ENCODE data around the gene IRF7. TPM values are rescaled to one million over a fixed set of nuclear protein-coding genes. Genes with fewer than 3 reads are reported as not detected.

Gene IRF7
- polyA plus RNA-seq, 1 of the 3 experiments (the other 2 are of a cell fraction), result 6.3 TPM

GRCh38 chr11:610146-610801, 5.5 kb downstream of the IRF7 start:
- H3K4me3 ChIP-seq (ENCODE audit: low read depth in 2 of 2, low read length in 1 of 2), result no peak overlapping the region
- ChIA-PET POLR2A (no interaction called here), CTCF (no interaction called here)
- peaks cover 6% of the 10 kb centered on the region for H3F3A ChIP-seq (replicated peaks; ENCODE audit: insufficient read depth)
- DNase-seq, result no peak
- no peak overlapping the region for H3K9ac ChIP-seq
- H3K27ac ChIP-seq (ENCODE audit: low read depth in 2 of 2, low read length in 1 of 2), result no peak overlapping the region
- peaks cover 7% of the 10 kb centered on the region; the same call in 1 of the 2 replicates for H3K79me2 ChIP-seq (ENCODE audit: insufficient read depth)
- H3K36me3 ChIP-seq (replicated peaks in 1 of 2; ENCODE audit: control insufficient read depth in 1 of 2, insufficient read depth in 2 of 2, low read length in 1 of 2), result peaks cover 30 to 79% of the 10 kb centered on the region in 2 experiments
- peaks cover 4 to 27% of the 10 kb centered on the region in 2 experiments; a peak in 1 of 4 replicates for H3K4me1 ChIP-seq (ENCODE audit: control insufficient read depth in 1 of 2, insufficient read depth in 2 of 2, low read depth in 1 of 2, low read length in 1 of 2)
- no peaks in the 10 kb centered on the region for H3K9me3 ChIP-seq
- no peak overlapping the region for H2AFZ ChIP-seq (ENCODE audit: low read depth)
- TF ChIP-seq NFIC (IDR thresholded peaks at IDR 0.05; ENCODE audit: borderline replicate concordance), result no peak
- no peak for TF ChIP-seq PBX3 (IDR thresholded peaks at IDR 0.05)
- TF ChIP-seq FOXJ3 (CRISPR knock-in tag; IDR thresholded peaks at IDR 0.05), result no peak
- TF ChIP-seq ELF1 (IDR thresholded peaks at IDR 0.05), result no peak
- no peak for TF ChIP-seq YY1 (IDR thresholded peaks at IDR 0.05; ENCODE audit: low read depth)
- no peak for TF ChIP-seq NRF1 (IDR thresholded peaks at IDR 0.05; ENCODE audit: low read depth, low read length)
- no peak for TF ChIP-seq CHD2 (IDR thresholded peaks at IDR 0.05; ENCODE audit: low read length, partially characterized antibody)
- no peak for TF ChIP-seq MAX (IDR thresholded peaks at IDR 0.05; ENCODE audit: low read depth)
- TF ChIP-seq FOXM1 (IDR thresholded peaks at IDR 0.05; ENCODE audit: low read depth), result no peak
- TF ChIP-seq SMC3 (IDR thresholded peaks at IDR 0.05; ENCODE audit: low read depth, low read length), result no peak
- TF ChIP-seq, protein P1, sequence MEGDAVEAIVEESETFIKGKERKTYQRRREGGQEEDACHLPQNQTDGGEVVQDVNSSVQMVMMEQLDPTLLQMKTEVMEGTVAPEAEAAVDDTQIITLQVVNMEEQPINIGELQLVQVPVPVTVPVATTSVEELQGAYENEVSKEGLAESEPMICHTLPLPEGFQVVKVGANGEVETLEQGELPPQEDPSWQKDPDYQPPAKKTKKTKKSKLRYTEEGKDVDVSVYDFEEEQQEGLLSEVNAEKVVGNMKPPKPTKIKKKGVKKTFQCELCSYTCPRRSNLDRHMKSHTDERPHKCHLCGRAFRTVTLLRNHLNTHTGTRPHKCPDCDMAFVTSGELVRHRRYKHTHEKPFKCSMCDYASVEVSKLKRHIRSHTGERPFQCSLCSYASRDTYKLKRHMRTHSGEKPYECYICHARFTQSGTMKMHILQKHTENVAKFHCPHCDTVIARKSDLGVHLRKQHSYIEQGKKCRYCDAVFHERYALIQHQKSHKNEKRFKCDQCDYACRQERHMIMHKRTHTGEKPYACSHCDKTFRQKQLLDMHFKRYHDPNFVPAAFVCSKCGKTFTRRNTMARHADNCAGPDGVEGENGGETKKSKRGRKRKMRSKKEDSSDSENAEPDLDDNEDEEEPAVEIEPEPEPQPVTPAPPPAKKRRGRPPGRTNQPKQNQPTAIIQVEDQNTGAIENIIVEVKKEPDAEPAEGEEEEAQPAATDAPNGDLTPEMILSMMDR (IDR thresholded peaks at IDR 0.05), result no peak
- TF ChIP-seq MEF2A (IDR thresholded peaks at IDR 0.05; ENCODE audit: borderline replicate concordance, low read depth), result no peak
- TF ChIP-seq IRF3 (IDR thresholded peaks at IDR 0.05; ENCODE audit: low read depth, low read length), result no peak
- no peak for TF ChIP-seq POLR2AphosphoS5 (IDR thresholded peaks at IDR 0.05; ENCODE audit: low read depth, low read length)
- no peak for TF ChIP-seq RXRA (IDR thresholded peaks at IDR 0.05; ENCODE audit: borderline replicate concordance, low read depth)
- no peak for TF ChIP-seq TCF12 (IDR thresholded peaks at IDR 0.05)
- no peak for TF ChIP-seq GABPA (IDR thresholded peaks at IDR 0.05; ENCODE audit: low read depth)
- TF ChIP-seq USF2 (IDR thresholded peaks at IDR 0.05; ENCODE audit: borderline replicate concordance, low read depth, low read length), result no peak
- no peak for TF ChIP-seq ZBTB33 (IDR thresholded peaks at IDR 0.05; ENCODE audit: borderline replicate concordance, low read depth)
- TF ChIP-seq JUND (IDR thresholded peaks at IDR 0.05), result no peak
- no peaks in the 10 kb centered on the region for H3K27me3 ChIP-seq (ENCODE audit: insufficient read depth)
- H3K9me2 ChIP-seq, result no peaks in the 10 kb centered on the region
- H4K20me1 ChIP-seq (ENCODE audit: insufficient read depth), result peaks cover 36% of the 10 kb centered on the region
- 100% methylated on average over 1 of the region's 18 CpGs for WGBS (ENCODE audit: low lambda C conversion rate)
- H3K4me2 ChIP-seq, result no peak overlapping the region

Data from SK-N-SH (cell line).